Small intestine (tissue), 7 donors: ENCODE data around the gene TRIO. TPM values are rescaled to one million over a fixed set of nuclear protein-coding genes. Genes with fewer than 3 reads are reported as not detected.

Experiments
- DNase-seq, 2 donors: peaks; one replicate each; pipeline versions ENCODE4 v3.0.0 to v3.0.0-alpha.2; 2013
- FAIRE-seq: peaks from 2 replicates; lab custom pipeline; 2012; peaks lifted over from hg19 to GRCh38; lab: Jason Lieb, UNC
- H3K27ac ChIP-seq, 3 donors: one replicate each; pipeline ENCODE4 v1.5.1; 2013; ENCODE audit warnings: low read length in 2 of 3, mild to moderate bottlenecking in 2 of 3, control low read depth in 1 of 3, inconsistent platforms in 1 of 3, low read depth in 1 of 3, moderate library complexity in 1 of 3
- H3K27me3 ChIP-seq, 3 donors: one replicate each; pipeline ENCODE4 v1.6.1; 2013; ENCODE audit warnings: low read length in 3 of 3, inconsistent platforms in 1 of 3; ENCODE audit not compliant: control insufficient read depth in 3 of 3, insufficient read depth in 3 of 3
- H3K36me3 ChIP-seq, 3 donors: one replicate each; pipeline ENCODE4 v1.6.1; 2013; ENCODE audit warnings: low read length in 3 of 3, inconsistent platforms in 1 of 3, low read depth in 1 of 3, mild to moderate bottlenecking in 1 of 3, moderate library complexity in 1 of 3; ENCODE audit not compliant: control insufficient read depth in 3 of 3, insufficient read depth in 2 of 3
- H3K4me1 ChIP-seq, 3 donors: one replicate each; pipeline ENCODE4 v1.6.1; 2013; ENCODE audit warnings: low read length in 2 of 3, inconsistent platforms in 1 of 3, low read depth in 1 of 3, mild to moderate bottlenecking in 1 of 3, moderate library complexity in 1 of 3; ENCODE audit not compliant: control insufficient read depth in 3 of 3, insufficient read depth in 2 of 3
- H3K4me3 ChIP-seq, 3 donors: one replicate each; pipeline ENCODE4 v1.5.1; 2013; ENCODE audit warnings: low read length in 3 of 3, control low read depth in 1 of 3, inconsistent platforms in 1 of 3, low read depth in 1 of 3, mild to moderate bottlenecking in 1 of 3, moderate library complexity in 1 of 3
- H3K9me3 ChIP-seq, 2 donors: one replicate each; pipeline ENCODE4 v1.6.1; 2013; ENCODE audit warnings: low read depth in 1 of 2, low read length in 1 of 2; ENCODE audit not compliant: control insufficient read depth in 2 of 2, insufficient read depth in 1 of 2
- WGBS, 3 donors: extraction: QIAGEN DNeasy Blood & Tissue Kit; methylation state at CpG; one replicate each; pipeline ENCODE4 v1.1.7; 2013; 5-methylcytosine and 5-hydroxymethylcytosine counted together
- polyA plus RNA-seq, 4 donors: library from polyadenylated mRNA; stranded (reverse) in 3 of 4; unstranded in 1 of 4; fragments of 200-250 nt in 3 of 4; fragments of 120-200 nt in 1 of 4; gene quantifications; one replicate each; pipeline versions ENCODE4 v1.2.1 to v1.2.3, GENCODE V29; 2013
- donor health status: healthy with polysubstance abuse.
- donor health status: control.
- donor health status: control.
- donor health status: Bipolar disorder and iron deficiency.
- donor health status: healthy.

The TRIO gene
- polyA plus RNA-seq, 4 donors: 13.2 to 50.8 (median 23.3) TPM

- Histone ChIP-seq H3K27ac (no peak overlapping the region), H3K27me3 (no peaks in the 10 kb centered on the region), H3K4me1 (no peaks in the 10 kb centered on the region), H3K9me3 (no peaks in the 10 kb centered on the region), H3K4me3 (no peak overlapping the region), H3K36me3 (peaks cover 0 to 2% (median 0%) of the 10 kb centered on the region in 3 donors)
- WGBS, 3 donors: 78 to 82% (median 80%) methylated on average over 6 of the region's 6 CpGs
- no peak for DNase-seq
- FAIRE-seq: no peak
Measured at GRCh38 chr5:14238272-14238671, 95.1 kb downstream of the TRIO start.

DNA sequence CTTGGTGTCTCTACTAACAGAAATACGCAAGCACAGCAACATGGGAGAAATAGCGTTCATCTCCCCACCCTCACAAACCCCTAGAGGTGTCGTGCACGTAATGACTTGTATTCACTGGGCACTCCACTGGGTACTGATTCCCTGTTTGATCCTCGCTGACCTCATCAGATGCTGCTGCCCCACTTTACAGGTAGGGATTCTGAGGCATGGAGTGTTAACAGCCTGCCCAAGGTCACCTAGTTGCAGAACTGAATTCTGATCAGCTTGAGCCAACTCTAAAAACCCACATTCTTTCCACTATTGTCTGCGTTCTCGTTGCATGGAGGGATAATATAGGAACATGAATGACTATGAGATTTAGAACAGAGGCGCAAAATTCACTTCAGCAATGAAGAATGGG is 96.3 kb downstream of the TRIO start:
- WGBS, 3 donors: 87 to 92% (median 89%) methylated on average over 8 of the region's 8 CpGs
- Histone ChIP-seq H3K4me3 (no peak overlapping the region), H3K36me3 (peaks cover 0 to 2% (median 0%) of the 10 kb centered on the region in 3 donors), H3K27ac (no peak overlapping the region), H3K27me3 (no peaks in the 10 kb centered on the region), H3K4me1 (no peaks in the 10 kb centered on the region), H3K9me3 (no peaks in the 10 kb centered on the region)
- DNase-seq (no peak), FAIRE-seq (no peak)

GRCh38 chr5:14239951-14240350 is 96.8 kb downstream of the TRIO start:
- Histone ChIP-seq H3K27ac (no peak overlapping the region), H3K4me3 (no peak overlapping the region), H3K36me3 (peaks cover 0 to 2% (median 0%) of the 10 kb centered on the region in 3 donors), H3K27me3 (no peaks in the 10 kb centered on the region), H3K4me1 (no peaks in the 10 kb centered on the region), H3K9me3 (no peaks in the 10 kb centered on the region)
- FAIRE-seq (no peak), DNase-seq (no peak)
- WGBS, 3 donors: 71 to 87% (median 82%) methylated on average over 2 of the region's 2 CpGs

DNA sequence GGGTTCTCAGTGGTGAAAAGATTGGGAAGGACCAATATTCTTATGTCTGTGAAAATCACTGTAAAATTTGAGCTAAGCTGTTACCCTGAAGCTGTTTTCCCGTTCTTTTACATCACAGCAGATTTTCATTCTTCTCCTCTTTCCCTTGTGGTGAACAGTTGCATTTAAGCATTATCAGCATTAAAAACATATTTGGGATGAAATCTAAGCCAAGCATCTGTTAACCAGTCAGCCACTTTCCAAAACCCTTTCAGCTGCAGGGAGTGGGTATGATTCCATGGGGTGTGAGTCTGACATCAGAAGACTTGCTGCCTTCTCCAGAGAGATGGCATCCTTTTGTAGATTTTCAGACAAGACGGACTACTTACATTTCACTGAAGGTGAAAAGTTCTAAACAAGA is 97.2 kb downstream of the TRIO start:
- Histone ChIP-seq H3K4me3 (no peak overlapping the region), H3K36me3 (peaks cover 0 to 2% (median 0%) of the 10 kb centered on the region in 3 donors), H3K27ac (no peak overlapping the region), H3K27me3 (no peaks in the 10 kb centered on the region), H3K9me3 (no peaks in the 10 kb centered on the region), H3K4me1 (no peaks in the 10 kb centered on the region)
- FAIRE-seq (no peak), DNase-seq (no peak)
- 77 to 91% (median 87%) methylated on average over 2 of the region's 2 CpGs for WGBS, 3 donors

- Histone ChIP-seq H3K4me3 (no peak overlapping the region), H3K4me1 (peaks cover 0 to 1% (median 0%) of the 10 kb centered on the region in 3 donors), H3K27ac (no peak overlapping the region), H3K36me3 (peaks cover 0 to 2% (median 0%) of the 10 kb centered on the region in 3 donors), H3K9me3 (no peaks in the 10 kb centered on the region), H3K27me3 (no peaks in the 10 kb centered on the region)
- no peak for DNase-seq
- FAIRE-seq: no peak
- 40 to 85% (median 74%) methylated on average over 1 of the region's 1 CpG for WGBS, 3 donors
Measured at GRCh38 chr5:14241141-14241540, 98.0 kb downstream of the TRIO start.

- peaks cover 0 to 1% (median 0%) of the 10 kb centered on the region in 3 donors for H3K4me1 ChIP-seq
- no peak for DNase-seq
- no peaks in the 10 kb centered on the region for H3K9me3 ChIP-seq
- H3K4me3 ChIP-seq: no peak overlapping the region
- WGBS, 3 donors: 89 to 94% (median 90%) methylated on average over 6 of the region's 6 CpGs
- H3K27ac ChIP-seq: no peak overlapping the region
- FAIRE-seq: no peak
- no peaks in the 10 kb centered on the region for H3K27me3 ChIP-seq
- H3K36me3 ChIP-seq: peaks cover 0 to 2% (median 0%) of the 10 kb centered on the region in 3 donors
Measured at GRCh38 chr5:14242447-14242846, 99.3 kb downstream of the TRIO start.

- no peak overlapping the region for H3K4me3 ChIP-seq
- H3K27ac ChIP-seq: no peak overlapping the region
- no peaks in the 10 kb centered on the region for H3K27me3 ChIP-seq
- FAIRE-seq (no peak), DNase-seq (no peak)
- peaks cover 0 to 1% (median 0%) of the 10 kb centered on the region in 3 donors for H3K4me1 ChIP-seq
- H3K9me3 ChIP-seq: no peaks in the 10 kb centered on the region
- WGBS, 3 donors: 86 to 89% (median 86%) methylated on average over 7 of the region's 7 CpGs
- H3K36me3 ChIP-seq: peaks cover 0 to 2% (median 0%) of the 10 kb centered on the region in 3 donors
Measured at GRCh38 chr5:14242871-14243383, 99.8 kb downstream of the TRIO start.

GRCh38 chr5:14243766-14244165 is 100.6 kb downstream of the TRIO start:
- Histone ChIP-seq H3K27ac (no peak overlapping the region), H3K4me3 (no peak overlapping the region), H3K36me3 (peaks cover 0 to 4% (median 0%) of the 10 kb centered on the region in 3 donors), H3K4me1 (peaks cover 0 to 1% (median 0%) of the 10 kb centered on the region in 3 donors), H3K27me3 (no peaks in the 10 kb centered on the region), H3K9me3 (no peaks in the 10 kb centered on the region)
- no peak for DNase-seq
- FAIRE-seq: no peak
- 89 to 90% (median 89%) methylated on average over 5 of the region's 5 CpGs for WGBS, 3 donors

DNA sequence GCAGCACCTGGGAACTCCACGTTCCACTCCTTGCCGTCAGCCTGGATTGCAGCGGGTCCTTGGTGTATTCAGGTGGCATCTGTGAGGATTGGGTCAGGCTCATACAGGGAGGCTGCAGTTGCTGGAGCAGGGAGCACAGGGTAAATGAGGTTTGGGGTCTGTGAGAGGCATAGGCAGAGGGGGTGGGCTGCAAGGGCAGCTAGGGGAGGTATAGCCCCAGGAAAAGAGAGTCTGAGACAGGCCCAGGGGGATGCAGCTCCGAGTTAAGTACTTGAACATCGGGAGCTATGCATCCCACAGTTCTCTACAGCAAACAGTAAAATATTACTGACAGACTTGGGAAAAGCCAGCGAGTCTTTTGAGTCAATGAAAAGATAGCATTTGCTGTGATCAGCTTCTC is 101.6 kb downstream of the TRIO start:
- Histone ChIP-seq H3K9me3 (no peaks in the 10 kb centered on the region), H3K4me1 (peaks cover 0 to 5% (median 1%) of the 10 kb centered on the region in 3 donors), H3K4me3 (no peak overlapping the region), H3K27me3 (no peaks in the 10 kb centered on the region), H3K27ac (no peak overlapping the region), H3K36me3 (peaks cover 0 to 4% (median 0%) of the 10 kb centered on the region in 3 donors)
- FAIRE-seq: no peak
- 82 to 88% (median 88%) methylated on average over 6 of the region's 6 CpGs for WGBS, 3 donors
- DNase-seq: no peak
